GM21367 (cell line): ENCODE data around the gene EDNRB.
"Not testable (repeated sequence)": the region's sequence is repeated elsewhere in the genome, so short reads cannot be mapped to it uniquely, and the experiment has no call there.

Experiments
- ATAC-seq: cut with Tn5 transposase; IDR thresholded peaks from one replicate; pipeline ENCODE4 v1.9.1; 2021; ENCODE audit not compliant: unreplicated experiment

EDNRB gene

GRCh38 chr13:77918391-77919245 is at the start of gene EDNRB:
Gene EDNRB, minus strand, starts transcription at chr13:77918831. Its CDS starts 258 bp downstream, at chr13:77918573.
- ATAC-seq = no peak

- no peak for ATAC-seq
Measured at GRCh38 chr13:77966671-77967070, 48.0 kb upstream of the EDNRB start.

- no peak for ATAC-seq
Measured at GRCh38 chr13:77952737-77953136, 34.1 kb upstream of the EDNRB start.

- ATAC-seq = no peak
Measured at GRCh38 chr13:77952276-77952675, 33.6 kb upstream of the EDNRB start.

GRCh38 chr13:77946522-77946921 is 27.9 kb upstream of the EDNRB start:
- no peak for ATAC-seq

GRCh38 chr13:77935063-77935462 is 16.4 kb upstream of the EDNRB start:
- ATAC-seq = not testable (repeated sequence)

- ATAC-seq = peak; percentile 67
Measured at GRCh38 chr13:77930430-77930829, 11.8 kb upstream of the EDNRB start.

GRCh38 chr13:77928909-77929308 is 10.3 kb upstream of the EDNRB start:
- peak; percentile 85 for ATAC-seq

- no peak for ATAC-seq
Measured at GRCh38 chr13:77925616-77926015, 7.0 kb upstream of the EDNRB start.

- ATAC-seq = no peak
Measured at GRCh38 chr13:77919921-77920294, 1.3 kb upstream of the EDNRB start.

GRCh38 chr13:77919246-77919920 is 752 bp upstream of the EDNRB start:
- ATAC-seq = no peak

GRCh38 chr13:77916488-77916887 is 2.1 kb downstream of the EDNRB start:
- ATAC-seq = no peak

GRCh38 chr13:77915686-77916085 is 2.9 kb downstream of the EDNRB start:
- no peak for ATAC-seq

- no peak for ATAC-seq
Measured at GRCh38 chr13:77913003-77913402, 5.6 kb downstream of the EDNRB start.

GRCh38 chr13:77911751-77912150 is 6.9 kb downstream of the EDNRB start:
- no peak for ATAC-seq

GRCh38 chr13:77909827-77910226 is 8.8 kb downstream of the EDNRB start:
- no peak for ATAC-seq

GRCh38 chr13:77908531-77908930 is 10.1 kb downstream of the EDNRB start:
- ATAC-seq = no peak

- no peak for ATAC-seq
Measured at GRCh38 chr13:77907666-77908341, 10.8 kb downstream of the EDNRB start.

- no peak for ATAC-seq
Measured at GRCh38 chr13:77904031-77904430, 14.6 kb downstream of the EDNRB start.

- no peak for ATAC-seq
Measured at GRCh38 chr13:77903435-77903834, 15.2 kb downstream of the EDNRB start.

- no peak for ATAC-seq
Measured at GRCh38 chr13:77902319-77902963, 16.2 kb downstream of the EDNRB start.
